CD4-positive, alpha-beta T cell treated with Interleukin-4 for 1 hour (primary cell): ENCODE measurements around the gene AOC2.
"Not testable (repeated sequence)": the region's sequence is repeated elsewhere in the genome, so short reads cannot be mapped to it uniquely, and the experiment has no call there.

Source experiments
- DNase-seq, 2 donors: peaks; one replicate each; pipeline ENCODE4 v3.0.0-alpha.2; 2020 to 2022

AOC2 gene

DNA sequence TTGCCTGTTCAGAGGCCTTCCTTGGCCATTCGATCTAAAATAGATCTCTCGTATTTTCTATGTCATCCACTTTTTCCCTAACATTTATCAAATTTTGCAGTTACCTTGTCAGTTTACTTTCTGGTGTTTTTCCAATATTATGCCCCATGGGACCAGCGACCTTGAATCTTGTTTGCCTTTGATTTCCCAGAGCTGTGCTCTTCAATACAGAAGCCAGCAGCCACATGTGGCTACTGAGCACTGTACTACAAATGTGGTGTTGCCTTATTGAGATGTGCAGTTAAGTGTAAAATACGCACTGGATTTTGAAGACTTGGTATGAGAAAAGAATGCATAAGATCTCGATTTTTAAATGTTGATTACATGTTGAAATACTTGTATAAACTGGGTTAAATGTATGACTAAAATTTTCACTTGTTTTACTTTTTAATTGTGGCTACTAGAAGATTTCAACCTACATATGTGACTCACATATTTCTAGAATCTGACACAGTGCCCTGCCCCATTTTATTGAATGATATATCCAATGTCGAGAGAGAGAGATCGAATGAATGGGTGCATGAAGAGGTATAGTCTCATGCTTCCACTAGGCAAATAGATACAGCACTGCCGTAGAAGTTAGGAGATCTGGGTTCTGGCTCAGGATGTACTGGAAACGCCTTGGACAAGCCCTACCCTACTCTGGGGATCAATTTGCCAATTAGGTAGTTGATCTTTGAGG is 12.0 kb upstream of the AOC2 start:
- DNase-seq = no peak

DNA sequence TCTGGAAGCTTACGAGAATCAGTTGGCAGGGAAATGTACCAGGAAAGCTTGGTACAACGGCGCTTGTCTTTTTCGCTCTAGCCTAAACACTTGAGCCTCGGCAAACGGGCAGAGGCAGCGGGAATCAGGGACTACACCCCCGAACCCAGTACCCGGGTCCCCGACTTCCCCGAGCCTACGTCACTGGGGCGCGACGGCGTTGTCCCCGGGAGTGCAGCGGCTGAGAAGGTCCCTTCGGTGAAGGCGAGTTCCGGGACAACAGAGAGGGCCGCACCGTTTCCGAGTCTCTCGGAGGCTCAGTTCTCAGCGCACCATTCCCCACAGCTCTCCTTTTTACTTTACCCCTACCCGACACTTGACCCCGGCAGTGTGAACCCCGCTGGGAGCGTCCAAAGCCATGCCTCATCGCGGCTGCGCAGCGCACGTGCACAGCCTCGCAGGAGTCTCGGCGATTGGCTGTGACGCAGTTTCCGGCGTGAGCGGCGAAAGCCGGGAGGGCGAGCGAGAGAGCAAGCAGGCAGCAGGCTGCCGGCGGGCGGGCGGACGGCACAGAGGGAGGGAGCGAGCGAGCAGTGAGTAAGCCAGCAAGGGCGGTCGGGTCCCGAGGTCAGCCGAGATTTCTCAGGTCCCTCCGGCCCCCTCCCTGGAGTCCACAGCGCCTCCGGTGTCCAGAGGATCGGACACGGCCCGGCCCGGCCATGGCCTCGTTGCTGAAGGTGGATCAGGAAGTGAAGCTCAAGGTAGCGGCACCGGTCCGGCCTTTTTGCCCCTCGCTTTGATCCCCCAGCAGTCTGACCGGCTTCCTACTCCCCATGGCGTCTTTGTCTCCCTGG is 11.2 kb upstream of the AOC2 start, which contains the start of gene PSME3:
Gene PSME3 (plus strand): TSS at position 464 of the 833 bp plus-strand sequence. CDS start 235 bp downstream, at position 699.
- peak; percentile 90 to 91 for DNase-seq

- DNase-seq = no peak
These were observed 10.5 kb upstream of the AOC2 start for GRCh38 chr17:42833767-42834422.

DNA sequence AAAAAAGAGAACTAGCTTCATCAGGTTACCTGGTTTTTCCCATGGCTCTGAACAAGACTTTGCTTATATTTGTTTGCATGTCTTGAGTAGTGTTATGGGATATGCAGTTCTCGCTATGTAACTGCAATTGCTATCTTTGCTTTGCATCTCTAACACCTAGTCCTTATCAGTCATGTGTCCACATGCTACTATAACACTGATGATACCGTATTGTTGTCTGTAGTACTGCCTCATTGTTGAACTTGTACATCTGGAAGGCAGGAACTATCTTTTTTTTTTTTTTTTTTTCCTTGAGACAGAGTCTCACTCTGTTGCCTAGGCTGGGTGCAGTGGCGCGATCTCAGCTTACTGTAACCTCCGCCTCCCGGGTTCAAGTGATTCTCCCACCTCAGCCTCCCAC is 8.6 kb upstream of the AOC2 start:
- no peak for DNase-seq

- DNase-seq = no peak
These were observed 2.2 kb upstream of the AOC2 start for GRCh38 chr17:42841975-42842685.

- DNase-seq = peak in 1 of 2 donors; percentile 38
These were observed 934 bp upstream of the AOC2 start for GRCh38 chr17:42843358-42843934.

GRCh38 chr17:42844761-42845555 is 578 bp downstream of the AOC2 start:
- no peak for DNase-seq

GRCh38 chr17:42845556-42845917 is 1.2 kb downstream of the AOC2 start:
- no peak for DNase-seq

DNA sequence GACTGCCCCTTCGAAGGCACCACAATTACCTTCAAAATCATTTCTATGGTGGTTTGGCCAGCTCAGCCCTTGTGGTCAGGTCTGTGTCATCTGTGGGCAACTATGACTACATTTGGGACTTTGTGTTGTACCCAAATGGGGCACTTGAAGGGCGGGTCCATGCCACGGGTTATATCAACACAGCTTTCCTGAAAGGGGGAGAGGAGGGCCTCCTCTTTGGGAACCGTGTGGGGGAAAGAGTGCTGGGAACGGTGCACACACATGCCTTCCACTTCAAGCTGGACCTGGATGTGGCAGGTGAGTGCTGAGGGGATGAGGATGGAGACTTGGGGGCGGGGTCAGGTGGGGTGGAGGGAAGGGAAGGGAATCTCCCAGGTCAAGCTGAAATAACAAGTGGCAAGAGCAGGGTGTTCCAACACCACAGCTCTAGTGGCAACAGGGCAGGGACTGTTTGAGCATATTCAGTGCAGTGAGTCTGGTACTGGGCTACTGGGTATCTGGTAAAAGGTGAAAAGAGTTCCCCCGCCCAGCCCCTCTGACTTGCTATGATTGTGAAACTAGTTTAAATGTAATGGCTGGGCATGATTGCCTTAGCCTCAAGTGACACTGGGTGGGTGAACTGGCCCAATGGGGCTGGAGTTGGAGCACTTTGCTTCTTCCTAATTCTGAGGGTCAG is 1.7 kb downstream of the AOC2 start:
- no peak for DNase-seq

- no peak for DNase-seq
These were observed 2.4 kb downstream of the AOC2 start for GRCh38 chr17:42846594-42847280.

GRCh38 chr17:42848093-42848492 is 3.7 kb downstream of the AOC2 start:
- DNase-seq = no peak

GRCh38 chr17:42849031-42849430 is 4.7 kb downstream of the AOC2 start:
- no peak for DNase-seq

- DNase-seq = no peak
These were observed 5.2 kb downstream of the AOC2 start for GRCh38 chr17:42849451-42850181.

DNA sequence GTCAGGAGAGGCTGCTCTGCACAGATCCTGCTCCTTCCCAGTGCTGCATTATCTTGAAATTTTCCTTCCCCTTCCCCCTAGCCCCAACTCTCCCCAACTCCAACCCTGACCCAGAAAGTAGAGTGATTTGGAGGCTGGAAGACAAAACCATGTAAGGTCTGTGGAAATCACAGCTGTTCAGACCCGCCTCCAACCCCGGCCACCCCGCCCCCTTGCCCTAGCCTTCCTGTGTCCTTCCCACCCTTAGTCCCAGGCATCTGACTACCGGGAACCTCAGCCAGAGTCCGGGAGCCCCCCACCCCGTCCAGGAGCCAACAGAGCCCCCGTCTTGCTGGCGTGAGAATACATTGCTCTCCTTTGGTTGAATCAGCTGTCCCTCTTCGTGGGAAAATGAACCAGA is 6.6 kb downstream of the AOC2 start, which contains the start of gene AOC3:
Gene AOC3 (plus strand): TSS at position 246 of the 400 bp plus-strand sequence. CDS start 145 bp downstream, at position 391.
- no peak for DNase-seq

GRCh38 chr17:42851371-42852240 is 7.2 kb downstream of the AOC2 start:
- not testable (repeated sequence) for DNase-seq

- DNase-seq = no peak
These were observed 8.0 kb downstream of the AOC2 start for GRCh38 chr17:42852351-42852750.

DNA sequence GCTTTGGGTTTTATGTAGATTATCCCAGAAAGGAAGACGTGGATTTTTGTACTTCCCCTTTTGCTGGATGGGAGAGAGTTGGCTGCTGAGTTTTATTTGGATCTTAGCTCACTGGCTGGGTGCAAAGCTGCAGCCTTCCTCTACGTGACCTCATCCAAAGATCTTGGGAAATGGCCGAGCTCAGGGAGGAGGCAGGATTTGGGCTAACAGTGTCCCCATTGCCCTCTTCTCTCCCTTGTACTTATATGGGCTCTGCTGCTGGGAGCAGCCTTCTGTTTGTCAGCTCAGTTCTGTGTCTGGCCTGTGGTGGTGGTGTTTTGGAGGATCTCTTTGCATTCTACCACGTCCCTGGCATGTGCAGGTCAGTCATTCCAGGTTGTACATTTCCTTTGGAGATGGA is 8.6 kb downstream of the AOC2 start:
- no peak for DNase-seq

DNA sequence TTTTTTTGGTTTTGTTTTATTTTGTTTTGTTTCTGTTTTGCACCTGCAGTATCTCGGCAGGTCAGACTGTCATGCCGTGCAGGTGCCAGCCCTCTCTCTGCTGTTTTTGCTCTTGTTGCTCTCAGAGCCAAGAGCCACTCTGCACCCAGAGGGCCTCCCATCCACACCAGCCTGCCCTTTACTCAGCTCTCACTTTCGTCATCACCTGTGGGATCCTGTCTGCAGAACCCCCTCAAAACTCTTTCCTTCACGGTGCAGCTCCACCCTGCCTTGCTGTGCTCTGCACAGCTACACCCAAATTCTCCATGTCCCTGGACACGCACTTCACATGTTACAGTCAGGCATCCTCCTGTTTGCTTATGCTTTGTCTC is 9.2 kb downstream of the AOC2 start:
- DNase-seq = no peak
